HUES64 (cell line): Measurements from ENCODE around the gene KRT71. TPM values are rescaled to one million over a fixed set of nuclear protein-coding genes. Genes with fewer than 3 reads are reported as not detected.
"Not testable (repeated sequence)": the region's sequence is repeated elsewhere in the genome, so short reads cannot be mapped to it uniquely, and the experiment has no call there.

Experiments used
- H3K27ac ChIP-seq: 2 replicates; pipeline ENCODE4 v1.7.0; 2013; ENCODE audit warnings: low read depth, low read length, inconsistent platforms
- H3K27me3 ChIP-seq: 2 replicates; pipeline ENCODE4 v1.6.1; 2013; ENCODE audit warnings: mild to moderate bottlenecking, low read length; ENCODE audit not compliant: insufficient read depth
- H3K36me3 ChIP-seq: 2 replicates; pipeline ENCODE4 v1.6.1; 2013; ENCODE audit warnings: mild to moderate bottlenecking, low read length; ENCODE audit not compliant: insufficient read depth
- H3K4me1 ChIP-seq: 2 replicates; pipeline ENCODE4 v1.6.1; 2013; ENCODE audit warnings: mild to moderate bottlenecking, low read length, moderate library complexity; ENCODE audit not compliant: insufficient read depth
- H3K4me3 ChIP-seq: 2 replicates; pipeline ENCODE4 v1.5.1; 2013; ENCODE audit warnings: mild to moderate bottlenecking, low read length, moderate library complexity
- H3K9ac ChIP-seq: 2 replicates; pipeline ENCODE4 v1.6.1; 2013; ENCODE audit warnings: mild to moderate bottlenecking, low read depth, low read length
- H3K9me3 ChIP-seq: 2 replicates; pipeline ENCODE4 v1.6.1; 2013; ENCODE audit warnings: low read depth, low read length; ENCODE audit not compliant: insufficient read depth
- WGBS: fragments of 150-250, 120-280 bp; methylation state at CpG from one replicate; pipeline ENCODE4 v1.1.7; 2013; ENCODE audit warnings: missing lambda C conversion rate; 5-methylcytosine and 5-hydroxymethylcytosine counted together
- polyA plus RNA-seq, 2 experiments: library from polyadenylated mRNA; stranded (reverse); fragments of 50-300 nt; gene quantifications; one replicate each; pipeline ENCODE4 v1.2.3, GENCODE V29; 2013

The KRT71 gene
- polyA plus RNA-seq (2013, experiment 1 of 2), result not detected
- not detected for polyA plus RNA-seq (2013, experiment 2 of 2)

- no peaks in the 10 kb centered on the region for H3K4me1 ChIP-seq
- no peaks in the 10 kb centered on the region for H3K27me3 ChIP-seq
- H3K9ac ChIP-seq, result no peak within 1 kb of the TSS
- no peaks in the 10 kb centered on the region for H3K36me3 ChIP-seq
- no peaks in the 10 kb centered on the region for H3K9me3 ChIP-seq
- WGBS, result 95% methylated on average over 14 of the region's 14 CpGs
- H3K27ac ChIP-seq, result no peak within 1 kb of the TSS
- no peak within 1 kb of the TSS for H3K4me3 ChIP-seq
Observed at GRCh38 chr12:52552681-52553195, at the start of gene KRT71. TSS of gene KRT71 (minus strand) at chr12:52553145. CDS start at chr12:52553077, 68 bp downstream.

DNA sequence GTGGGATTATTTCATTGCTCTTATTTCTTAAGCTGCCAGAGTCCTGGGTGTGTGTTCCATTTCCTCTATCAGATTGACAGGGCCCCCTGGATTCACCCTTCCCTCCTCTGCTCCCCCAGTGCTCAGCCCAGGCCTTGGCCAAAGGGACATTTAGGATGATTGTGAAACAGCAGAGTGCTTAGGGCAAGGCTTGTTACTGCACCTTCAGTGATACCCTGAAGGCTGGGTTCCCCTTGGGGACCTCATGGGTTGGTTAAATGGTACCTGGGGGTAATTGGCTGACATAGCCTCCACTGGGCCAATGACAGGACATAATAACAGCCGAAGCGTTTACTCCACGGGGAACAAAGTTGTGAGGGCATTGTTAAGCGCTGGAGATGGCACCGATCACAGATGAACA lies 49.6 kb upstream of the KRT71 start:
- Histone ChIP-seq H3K27me3 (peaks cover 4% of the 10 kb centered on the region), H3K36me3 (no peaks in the 10 kb centered on the region), H3K9ac (no peak overlapping the region), H3K9me3 (no peaks in the 10 kb centered on the region), H3K27ac (no peak overlapping the region), H3K4me1 (no peaks in the 10 kb centered on the region), H3K4me3 (no peak overlapping the region)
- WGBS, result 90% methylated on average over 5 of the region's 5 CpGs

- Histone ChIP-seq H3K27me3 (peaks cover 5% of the 10 kb centered on the region), H3K27ac (no peak overlapping the region), H3K9me3 (no peaks in the 10 kb centered on the region), H3K9ac (no peak overlapping the region), H3K36me3 (no peaks in the 10 kb centered on the region), H3K4me3 (no peak overlapping the region), H3K4me1 (no peaks in the 10 kb centered on the region)
- WGBS, result 92% methylated on average over 4 of the region's 4 CpGs
Observed at GRCh38 chr12:52601671-52602070, 48.7 kb upstream of the KRT71 start.

- Histone ChIP-seq H3K9me3 (no peaks in the 10 kb centered on the region), H3K27ac (no peak within 1 kb of the TSS), H3K9ac (no peak within 1 kb of the TSS), H3K36me3 (no peaks in the 10 kb centered on the region), H3K4me3 (no peak within 1 kb of the TSS), H3K27me3 (peaks cover 5% of the 10 kb centered on the region), H3K4me1 (no peaks in the 10 kb centered on the region)
- 95% methylated on average over 48 of the region's 48 CpGs for WGBS
Observed at GRCh38 chr12:52600941-52601481, 48.1 kb upstream of the KRT71 start, which contains the start of gene KRT72. TSS of gene KRT72 (minus strand) at chr12:52601463. CDS start at chr12:52601452, 11 bp downstream.

DNA sequence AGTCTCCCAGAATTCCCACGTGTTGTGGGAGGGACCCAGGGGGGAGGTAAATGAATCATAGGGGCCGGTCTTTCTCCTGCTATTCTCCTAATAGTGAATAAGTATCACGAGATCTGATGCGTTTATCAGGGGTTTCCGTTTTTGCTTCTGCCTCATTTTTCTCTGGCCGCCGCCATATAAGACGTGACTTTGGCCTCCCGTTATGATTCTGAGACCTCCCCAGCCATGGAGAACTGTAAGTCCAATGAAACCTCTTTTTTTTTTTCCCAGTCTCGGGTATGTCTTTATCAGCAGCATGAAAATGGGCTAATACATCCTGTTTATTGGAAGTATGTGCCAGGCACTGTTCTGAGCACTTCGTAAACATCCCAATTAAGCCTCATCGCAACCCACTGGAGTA lies 47.5 kb upstream of the KRT71 start:
- H3K27me3 ChIP-seq, result peaks cover 5% of the 10 kb centered on the region
- no peak overlapping the region for H3K27ac ChIP-seq
- WGBS, result 94% methylated on average over 12 of the region's 12 CpGs
- H3K36me3 ChIP-seq, result no peaks in the 10 kb centered on the region
- no peak overlapping the region for H3K9ac ChIP-seq
- no peaks in the 10 kb centered on the region for H3K4me1 ChIP-seq
- H3K9me3 ChIP-seq, result no peaks in the 10 kb centered on the region
- no peak overlapping the region for H3K4me3 ChIP-seq

DNA sequence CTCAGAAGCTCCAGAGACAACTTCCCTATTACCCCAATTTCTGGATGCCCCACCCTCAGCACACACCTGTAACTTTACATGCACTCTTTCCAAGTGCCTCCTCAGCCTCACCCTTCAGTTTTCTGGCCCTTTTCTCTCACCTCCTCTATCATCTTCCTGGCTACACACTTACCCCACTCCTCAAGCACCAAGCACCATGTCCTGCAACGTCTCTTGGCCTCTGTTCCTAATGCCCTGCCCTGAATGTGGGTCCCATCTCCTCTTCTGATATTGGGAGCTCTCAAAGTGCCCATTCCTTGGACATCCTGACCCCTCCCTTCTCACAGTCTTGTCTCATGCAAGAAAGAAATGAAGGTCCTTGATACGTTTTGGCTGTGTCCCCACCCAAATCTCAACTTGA lies 47.1 kb upstream of the KRT71 start:
- no peaks in the 10 kb centered on the region for H3K36me3 ChIP-seq
- H3K4me1 ChIP-seq, result no peaks in the 10 kb centered on the region
- no peak overlapping the region for H3K9ac ChIP-seq
- 81% methylated on average over 2 of the region's 2 CpGs for whole genome bisulfite sequencing
- no peaks in the 10 kb centered on the region for H3K9me3 ChIP-seq
- H3K27me3 ChIP-seq, result peaks cover 5% of the 10 kb centered on the region
- no peak overlapping the region for H3K4me3 ChIP-seq
- no peak overlapping the region for H3K27ac ChIP-seq

GRCh38 chr12:52598966-52599365 lies 46.0 kb upstream of the KRT71 start:
- Histone ChIP-seq H3K27me3 (peaks cover 5% of the 10 kb centered on the region), H3K4me3 (no peak overlapping the region), H3K36me3 (no peaks in the 10 kb centered on the region), H3K9me3 (no peaks in the 10 kb centered on the region), H3K4me1 (no peaks in the 10 kb centered on the region), H3K9ac (no peak overlapping the region), H3K27ac (no peak overlapping the region)
- 92% methylated on average over 5 of the region's 5 CpGs for WGBS

DNA sequence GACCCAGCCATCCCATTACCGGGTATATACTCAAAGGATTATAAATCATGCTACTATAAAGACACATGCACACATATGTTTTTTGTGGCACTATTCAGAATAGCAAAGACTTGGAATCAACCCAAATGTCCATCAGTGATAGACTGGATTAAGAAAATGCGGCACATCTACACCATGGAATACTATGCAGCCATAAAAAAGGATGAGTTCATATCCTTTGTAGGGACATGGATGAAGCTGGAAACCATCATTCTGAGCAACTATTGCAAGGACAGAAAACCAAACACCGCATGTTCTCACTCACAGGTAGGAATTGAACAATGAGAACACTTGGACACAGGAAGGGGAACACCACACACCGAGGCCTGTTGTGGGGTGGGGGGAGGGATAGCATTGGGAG lies 41.3 kb upstream of the KRT71 start:
- not testable (repeated sequence) for H3K4me3 ChIP-seq, H3K9ac ChIP-seq, H3K36me3 ChIP-seq, H3K27ac ChIP-seq, H3K4me1 ChIP-seq, H3K27me3 ChIP-seq
- H3K9me3 ChIP-seq, result peaks cover 26% of the 10 kb centered on the region
- 83% methylated on average over 3 of the region's 4 CpGs for WGBS

- no peak overlapping the region for H3K27ac ChIP-seq
- H3K4me3 ChIP-seq, result no peak overlapping the region
- peaks cover 26% of the 10 kb centered on the region for H3K9me3 ChIP-seq
- H3K9ac ChIP-seq, result no peak overlapping the region
- no peaks in the 10 kb centered on the region for H3K36me3 ChIP-seq
- H3K27me3 ChIP-seq, result no peaks in the 10 kb centered on the region
- 91% methylated on average over 11 of the region's 11 CpGs for WGBS
- no peaks in the 10 kb centered on the region for H3K4me1 ChIP-seq
Observed at GRCh38 chr12:52591521-52591920, 38.6 kb upstream of the KRT71 start.

DNA sequence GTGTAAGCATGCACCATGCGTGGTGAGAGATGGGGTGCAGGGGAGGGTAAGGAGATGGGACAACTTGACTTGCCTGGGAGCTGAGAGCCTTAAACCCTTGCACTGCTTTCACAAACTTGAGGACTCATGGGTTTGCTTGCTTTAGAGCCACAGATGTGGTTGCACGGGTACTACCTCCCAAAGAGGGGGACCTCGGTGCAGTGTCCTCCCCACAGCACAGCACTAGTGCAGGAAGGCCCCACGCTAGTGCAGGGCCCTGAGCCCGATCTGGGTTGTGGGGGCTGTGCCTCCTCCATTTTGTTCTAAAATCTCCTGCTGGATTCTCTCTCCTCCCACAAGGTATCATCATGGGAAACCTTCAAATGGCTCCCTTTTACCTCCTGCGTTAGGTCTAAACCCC lies 37.1 kb upstream of the KRT71 start:
- H3K36me3 ChIP-seq, result no peaks in the 10 kb centered on the region
- WGBS, result 91% methylated on average over 6 of the region's 6 CpGs

DNA sequence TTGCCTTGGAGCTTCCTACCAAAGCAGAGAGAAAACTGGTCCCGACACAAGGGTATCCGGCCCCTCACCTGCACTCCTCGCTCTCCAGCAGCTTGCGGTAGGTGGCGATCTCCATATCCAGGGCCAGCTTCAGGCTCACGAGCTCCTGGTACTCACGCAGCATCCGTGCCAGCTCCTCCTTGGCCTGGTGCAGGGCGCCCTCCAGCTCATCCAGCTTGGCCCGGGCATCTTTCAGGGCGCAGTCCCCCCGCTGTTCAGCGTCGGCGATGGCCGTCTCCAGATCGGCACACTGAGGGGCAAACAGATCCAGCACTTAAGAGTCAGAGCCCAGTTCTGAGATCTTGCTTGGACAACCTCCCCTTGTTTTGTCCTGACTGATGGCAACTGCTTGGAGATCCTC lies 34.6 kb upstream of the KRT71 start:
- Histone ChIP-seq H3K4me1 (no peaks in the 10 kb centered on the region), H3K9ac (no peak overlapping the region), H3K27ac (no peak overlapping the region), H3K27me3 (no peaks in the 10 kb centered on the region), H3K36me3 (no peaks in the 10 kb centered on the region), H3K9me3 (peaks cover 20% of the 10 kb centered on the region), H3K4me3 (no peak overlapping the region)
- WGBS, result 86% methylated on average over 17 of the region's 17 CpGs

More for the DNA sequence above, 37.1 kb upstream of the KRT71 start:
- Histone ChIP-seq H3K4me3 (no peak overlapping the region), H3K27me3 (no peaks in the 10 kb centered on the region), H3K4me1 (no peaks in the 10 kb centered on the region), H3K9me3 (peaks cover 26% of the 10 kb centered on the region), H3K27ac (no peak overlapping the region), H3K9ac (no peak overlapping the region)

GRCh38 chr12:52585946-52586345 lies 33.0 kb upstream of the KRT71 start:
- Histone ChIP-seq H3K36me3 (no peaks in the 10 kb centered on the region), H3K9ac (no peak overlapping the region), H3K4me1 (no peaks in the 10 kb centered on the region), H3K9me3 (peaks cover 7% of the 10 kb centered on the region), H3K27me3 (no peaks in the 10 kb centered on the region), H3K27ac (no peak overlapping the region), H3K4me3 (no peak overlapping the region)
- WGBS, result 81% methylated on average over 9 of the region's 9 CpGs
